Hepatocyte (in vitro differentiated cells): Measurements from ENCODE around the gene ELOVL1.

Experiments used
- CTCF ChIP-seq: fragments of 200-600 bp; sonication (generic); IDR thresholded peaks from 2 replicates; pipeline ENCODE4 v1.5.1; 2016; ENCODE audit warnings: antibody characterized with exemption, mild to moderate bottlenecking; ENCODE audit not compliant: poor library complexity
- EZH2 ChIP-seq: fragments of 200-600 bp; sonication (generic); IDR thresholded peaks from 2 replicates; pipeline ENCODE4 v1.6.1; 2016; ENCODE audit warnings: antibody characterized with exemption, mild to moderate bottlenecking, borderline replicate concordance

GRCh38 chr1:43381612-43382011 lies 13.8 kb upstream of the ELOVL1 start:
- TF ChIP-seq CTCF (no peak), EZH2 (no peak)
